GM12878 (cell line): ENCODE data around the gene ADCY1. TPM values are rescaled to one million over a fixed set of nuclear protein-coding genes. Genes with fewer than 3 reads are reported as not detected.

Source experiments
- ATAC-seq: fragments of 200-7000 bp; cut with Tn5 transposase; 3 replicates; pipeline ENCODE4 v1.9.1; 2020; ENCODE audit warnings: mild to moderate bottlenecking, moderate library complexity
- BruUV-seq: library from RNA; stranded (reverse); fragments of 400-500 nt; replicated peaks from 2 replicates; lab custom pipeline; 2021; lab: Mats Ljungman, UMichigan
- CTCF ChIA-PET: fragments of 300-600 bp; sonication (Branson Sonifier 250); formaldehyde crosslinking; extraction: SDS; loops from one replicate; lab custom pipeline; 2021; ENCODE audit warnings: inconsistent platforms; lab: Yijun Ruan, JAX
- POLR2A ChIA-PET: fragments of 350-600 bp; formaldehyde crosslinking; extraction: SDS; loops from one replicate; lab custom pipeline; 2021; ENCODE audit warnings: inconsistent platforms; lab: Charles Lee
- RAD21 ChIA-PET: fragments of 300-600 bp; sonication (Branson Sonifier 250); formaldehyde crosslinking; loops from one replicate; lab custom pipeline; 2023; ENCODE audit warnings: antibody characterized with exemption; ENCODE audit not compliant: unreplicated experiment; lab: Charles Lee
- SMC1A ChIA-PET: fragments of 300-600 bp; sonication (Branson Sonifier 250); formaldehyde crosslinking; loops from one replicate; lab custom pipeline; 2023; ENCODE audit not compliant: unreplicated experiment, uncharacterized antibody; lab: Charles Lee
- DNase-seq: peaks from one replicate; pipeline ENCODE4 v3.0.0-alpha.2; 2011; ENCODE audit warnings: low read depth, low spot score
- FAIRE-seq: peaks from 3 replicates; lab custom pipeline; 2011; peaks lifted over from hg19 to GRCh38; lab: Jason Lieb, UNC
- H2AFZ ChIP-seq: 2 replicates; pipeline ENCODE4 v1.6.0; 2011; ENCODE audit warnings: low read depth, low read length, control low read depth; ENCODE audit not compliant: control insufficient read depth
- H3K27ac ChIP-seq: 2 replicates; pipeline ENCODE4 v1.5.1; 2011; ENCODE audit warnings: control low read depth; ENCODE audit not compliant: control insufficient read depth, insufficient read depth
- H3K27me3 ChIP-seq, 2 experiments: replicated peaks in 1 of 2; 2 replicates each; pipeline versions ENCODE4 v1.6.0 to v1.6.1; 2011; ENCODE audit warnings: low read length in 1 of 2; ENCODE audit not compliant: control insufficient read depth in 2 of 2, insufficient read depth in 2 of 2
- H3K36me3 ChIP-seq, 2 experiments: 2 replicates each; pipeline ENCODE4 v1.5.1; 2011; ENCODE audit warnings: low read length in 1 of 2; ENCODE audit not compliant: control insufficient read depth in 2 of 2, insufficient read depth in 2 of 2
- H3K4me1 ChIP-seq: 2 replicates; pipeline ENCODE4 v1.6.1; 2011; ENCODE audit warnings: mild to moderate bottlenecking, low read length, moderate library complexity, mixed read lengths; ENCODE audit not compliant: control insufficient read depth, insufficient read depth
- H3K4me2 ChIP-seq: 2 replicates; pipeline ENCODE4 v1.6.0; 2011; ENCODE audit warnings: control low read depth; ENCODE audit not compliant: control insufficient read depth, insufficient read depth
- H3K4me3 ChIP-seq: fragments of 200-600 bp; sonication (generic); 2 replicates; pipeline ENCODE4 v1.5.1; 2016
- H3K79me2 ChIP-seq: 2 replicates; pipeline ENCODE4 v1.6.0; 2011; ENCODE audit warnings: low read length; ENCODE audit not compliant: control insufficient read depth, insufficient read depth
- H3K9ac ChIP-seq: 2 replicates; pipeline ENCODE4 v1.8.0; 2011; ENCODE audit warnings: low read length, control low read depth, mixed read lengths; ENCODE audit not compliant: control insufficient read depth, insufficient read depth
- H3K9me3 ChIP-seq: replicated peaks from 3 replicates; pipeline ENCODE4 v1.5.1; 2011; ENCODE audit warnings: mild to moderate bottlenecking, low read length; ENCODE audit not compliant: control insufficient read depth, insufficient read depth
- H4K20me1 ChIP-seq: 2 replicates; pipeline ENCODE4 v1.6.0; 2011; ENCODE audit not compliant: control insufficient read depth, insufficient read depth
- BHLHE40 ChIP-seq, 2 experiments: fragments of 450-650 bp in 1 of 2; IDR thresholded peaks; 2 replicates each; pipeline ENCODE4 v1.6.1; 2011 to 2017; ENCODE audit warnings: low read depth in 2 of 2, borderline replicate concordance in 1 of 2, improper control_type of control experiment in 1 of 2, low read length in 1 of 2, mild to moderate bottlenecking in 1 of 2
- BMI1 ChIP-seq: fragments of 450-650 bp; IDR thresholded peaks from 2 replicates; pipeline ENCODE4 v1.6.1; 2016; ENCODE audit warnings: mild to moderate bottlenecking, moderate library complexity, borderline replicate concordance
- BRCA1 ChIP-seq: IDR thresholded peaks from 2 replicates; pipeline ENCODE4 v1.6.1; 2011; ENCODE audit warnings: low read depth, low read length, improper control_type of control experiment
- CBX5 ChIP-seq: sonication (generic); IDR thresholded peaks from 2 replicates; pipeline ENCODE4 v1.6.1; 2016; ENCODE audit warnings: low read depth, moderate library complexity, mild to moderate bottlenecking, inconsistent platforms
- EGR1 ChIP-seq, 2 experiments: IDR thresholded peaks; 1 replicate in 1 of 2; 2 replicates in 1 of 2; pipeline ENCODE4 v1.6.1; 2011 to 2012; ENCODE audit warnings: low read depth in 2 of 2, low read length in 2 of 2, borderline replicate concordance in 1 of 2, mild to moderate bottlenecking in 1 of 2, moderate library complexity in 1 of 2
- IRF4 ChIP-seq: IDR thresholded peaks from 2 replicates; pipeline ENCODE4 v1.6.1; 2011; ENCODE audit warnings: low read depth, low read length
- KAT2A ChIP-seq: conservative IDR thresholded peaks from 2 replicates; pipeline ENCODE4 v1.6.1; 2011; ENCODE audit warnings: low read depth, low read length; ENCODE audit not compliant: control insufficient read depth
- KDM1A ChIP-seq: fragments of 200-600 bp; sonication (generic); IDR thresholded peaks from 2 replicates; pipeline ENCODE4 v1.6.1; 2016; ENCODE audit warnings: borderline replicate concordance
- MYB ChIP-seq: fragments of 150-350 bp; IDR thresholded peaks from 2 replicates; pipeline ENCODE4 v1.6.1; 2014; ENCODE audit warnings: mild to moderate bottlenecking, low read depth, low read length, borderline replicate concordance
- NBN ChIP-seq: fragments of 450-650 bp; IDR thresholded peaks from 2 replicates; pipeline ENCODE4 v1.6.1; 2016
- NFXL1 ChIP-seq: fragments of 450-650 bp; IDR thresholded peaks from 2 replicates; pipeline ENCODE4 v1.6.1; 2017; ENCODE audit warnings: antibody characterized with exemption, mild to moderate bottlenecking, borderline replicate concordance
- POLR2A ChIP-seq: IDR thresholded peaks from 2 replicates; pipeline ENCODE4 v1.6.1; 2011; ENCODE audit warnings: low read depth, mild to moderate bottlenecking, low read length
- POLR2AphosphoS2 ChIP-seq: IDR thresholded peaks from 2 replicates; pipeline ENCODE4 v1.6.1; 2011; ENCODE audit warnings: low read depth, mild to moderate bottlenecking, low read length, improper control_type of control experiment, moderate library complexity
- SMAD1 ChIP-seq: fragments of 450-650 bp; IDR thresholded peaks from 2 replicates; pipeline ENCODE4 v1.6.1; 2018; ENCODE audit warnings: mild to moderate bottlenecking, low read depth; ENCODE audit not compliant: partially characterized antibody
- SPI1 ChIP-seq: IDR thresholded peaks from 2 replicates; pipeline ENCODE4 v1.6.1; 2011; ENCODE audit warnings: low read depth, mild to moderate bottlenecking, low read length, moderate library complexity, borderline replicate concordance; ENCODE audit not compliant: insufficient read depth
- TCF12 ChIP-seq: IDR thresholded peaks from 2 replicates; pipeline ENCODE4 v1.6.1; 2011; ENCODE audit warnings: low read depth, mild to moderate bottlenecking, low read length
- ZBED1 ChIP-seq: IDR thresholded peaks from 2 replicates; pipeline ENCODE4 v1.6.1; 2016; ENCODE audit warnings: borderline replicate concordance
- ZNF592 ChIP-seq: fragments of 450-650 bp; IDR thresholded peaks from 2 replicates; pipeline ENCODE4 v1.6.1; 2017; ENCODE audit warnings: mild to moderate bottlenecking, moderate library complexity
- ZSCAN29 ChIP-seq: fragments of 450-650 bp; IDR thresholded peaks from 2 replicates; pipeline ENCODE4 v1.6.1; 2017; ENCODE audit warnings: mild to moderate bottlenecking, moderate library complexity
- ZZZ3 ChIP-seq: IDR thresholded peaks from 2 replicates; pipeline ENCODE4 v1.6.1; 2011; ENCODE audit warnings: low read depth; ENCODE audit not compliant: control insufficient read depth, insufficient read length
- WGBS: methylation state at CpG from one replicate; pipeline ENCODE4 v1.1.6; 2016; ENCODE audit warnings: low lambda C conversion rate; ENCODE audit not compliant: insufficient replicate concordance, insufficient coverage; ENCODE audit errors: missing lambda C conversion rate; 5-methylcytosine and 5-hydroxymethylcytosine counted together
- in situ Hi-C: fragments of 300-500 bp; cut with MboI; formaldehyde crosslinking; loops from 9 replicates; pipeline ENCODE4 v1.14.3; 2018; ENCODE audit warnings: mixed read lengths
- intact Hi-C: fragments of 100-400 bp; cut with micrococcal nuclease; formaldehyde crosslinking; loops from one replicate; pipeline ENCODE4 v1.14.2; 2022; ENCODE audit not compliant: unreplicated experiment
- polyA plus RNA-seq, 11 experiments: library from polyadenylated mRNA; depleted of rRNA in 4 of 11; unstranded in 6 of 11; stranded (reverse) in 5 of 11; fragments of >200 nt; fragmentation: Nextera tagmentation in 4 of 11; fragmentation: Illumina TruSeq in 1 of 11; extraction: Ambion mirVana in 4 of 11; extraction: Trizol in 1 of 11; gene quantifications; 1 replicate in 1 of 11; 2 replicates in 10 of 11; pipeline versions ENCODE4 v1.2.1 to v1.2.3, GENCODE V29; 2011 to 2016; ENCODE audit warnings: inconsistent platforms in 2 of 11, missing spikeins in 2 of 11, low read depth in 1 of 11
- total RNA-seq, 4 experiments: library from RNA; depleted of rRNA in 3 of 4; stranded (reverse); fragments of >200 nt in 3 of 4; fragmentation: Illumina TruSeq in 1 of 4; extraction: Trizol in 1 of 4; gene quantifications; 2 replicates each; pipeline versions ENCODE4 v1.2.1 to v1.2.3, GENCODE V29; 2013 to 2021

Gene ADCY1
- total and polyA plus RNA-seq, 10 of the 15 experiments (the other 5 are each of a cell fraction or from before 2014, with no cell fraction given): 0.13 to 1.4 (median 0.45) TPM; not detected in 1

- ChIA-PET SMC1A (no interaction called here), RAD21 (no interaction called here), CTCF (no interaction called here), POLR2A (no interaction called here)
- Histone ChIP-seq H3K36me3 (no peaks in the 10 kb centered on the region), H3K27me3 (no peaks in the 10 kb centered on the region; a peak in 2 of 4 replicates), H3K4me3 (no peak overlapping the region), H3K9ac (no peak overlapping the region), H3K27ac (no peak overlapping the region), H2AFZ (no peak overlapping the region), H3K79me2 (no peaks in the 10 kb centered on the region), H4K20me1 (no peaks in the 10 kb centered on the region), H3K9me3 (no peaks in the 10 kb centered on the region), H3K4me1 (no peaks in the 10 kb centered on the region), H3K4me2 (no peak overlapping the region)
- intact Hi-C loops (no loop called here), in situ Hi-C loops (no loop called here)
- 38% methylated on average over 5 of the region's 5 CpGs for WGBS
- no peak for TF ChIP-seq IRF4
- TF ChIP-seq ZBED1: no peak
- no peak for TF ChIP-seq ZZZ3
- TF ChIP-seq SPI1: no peak
- TF ChIP-seq MYB: no peak
- TF ChIP-seq KAT2A: no peak
- no peak for TF ChIP-seq BHLHE40 (IDR thresholded peaks at IDR 0.05; ENCODE audit: borderline replicate concordance in 1 of 2, low read depth in 2 of 2, low read length in 1 of 2)
- no peak for TF ChIP-seq CBX5
- no peak for TF ChIP-seq BRCA1
- TF ChIP-seq NFXL1: no peak
- no peak for TF ChIP-seq POLR2AphosphoS2
- no peak for TF ChIP-seq ZNF592
- TF ChIP-seq BMI1: no peak
- no peak for TF ChIP-seq EGR1 (IDR thresholded peaks at IDR 0.05; ENCODE audit: borderline replicate concordance in 1 of 2, low read depth in 2 of 2, low read length in 2 of 2)
- no peak for TF ChIP-seq NBN
- no peak for TF ChIP-seq SMAD1
- no peak for TF ChIP-seq KDM1A
- no peak for TF ChIP-seq POLR2A
- TF ChIP-seq TCF12: no peak
- TF ChIP-seq ZSCAN29: no peak
- DNase-seq (no peak), ATAC-seq (no peak), FAIRE-seq (no peak)
- no TSS peak for BruUV-seq
These were observed 128.6 kb downstream of the ADCY1 start for GRCh38 chr7:45702751-45703150.
